GM18907 (cell line): ENCODE measurements around the gene SDC1.

Source experiments
- ATAC-seq: cut with Tn5 transposase; IDR thresholded peaks from one replicate; pipeline ENCODE4 v1.9.1; 2021; ENCODE audit warnings: mild to moderate bottlenecking, moderate library complexity; ENCODE audit not compliant: unreplicated experiment

The SDC1 gene

GRCh38 chr2:20186855-20187187 lies 38.1 kb downstream of the SDC1 start:
- no peak for ATAC-seq

GRCh38 chr2:20186078-20186854 lies 38.7 kb downstream of the SDC1 start:
- no peak for ATAC-seq

DNA sequence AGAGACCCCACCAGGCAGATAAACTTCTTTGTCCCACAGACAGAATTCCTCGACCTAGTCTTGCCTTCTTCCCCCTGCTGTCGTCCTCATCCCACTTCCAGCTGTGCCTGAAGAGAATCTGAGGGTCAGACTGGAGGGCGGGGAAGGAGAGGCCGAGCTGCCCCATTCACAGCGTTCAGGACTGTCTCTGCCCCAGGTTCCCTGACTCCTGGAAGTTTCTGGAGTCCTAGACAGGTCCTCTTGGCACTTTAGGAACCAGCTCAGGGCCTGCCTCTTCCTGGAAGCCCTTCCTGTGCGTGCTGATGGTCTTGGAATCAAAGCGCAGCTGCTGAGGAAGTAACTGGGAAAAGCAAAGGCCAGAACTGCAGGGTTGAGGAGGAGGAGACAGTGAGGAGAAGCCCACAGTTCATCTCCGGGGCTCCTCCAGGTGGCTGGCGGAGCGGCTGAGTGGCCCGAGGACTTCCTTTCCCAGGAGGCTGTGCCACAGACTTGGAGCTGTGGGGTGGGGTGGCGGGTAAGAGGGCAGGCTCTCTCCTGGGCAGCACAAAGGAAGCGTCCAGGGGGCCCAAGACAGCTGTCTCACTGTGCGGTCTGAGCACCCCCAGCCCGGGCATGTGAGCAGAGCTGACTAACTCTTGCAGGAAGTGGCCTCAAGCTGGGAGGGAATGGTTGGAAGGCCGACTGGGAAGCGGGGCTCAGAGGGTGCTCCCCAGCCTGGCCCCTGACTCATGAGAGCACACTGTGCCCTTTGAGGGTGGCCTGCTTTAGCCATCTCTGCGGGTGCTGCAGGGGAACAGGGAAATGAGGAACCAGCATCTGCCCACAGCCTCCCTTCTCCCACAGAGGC lies 39.5 kb downstream of the SDC1 start:
- no peak for ATAC-seq

DNA sequence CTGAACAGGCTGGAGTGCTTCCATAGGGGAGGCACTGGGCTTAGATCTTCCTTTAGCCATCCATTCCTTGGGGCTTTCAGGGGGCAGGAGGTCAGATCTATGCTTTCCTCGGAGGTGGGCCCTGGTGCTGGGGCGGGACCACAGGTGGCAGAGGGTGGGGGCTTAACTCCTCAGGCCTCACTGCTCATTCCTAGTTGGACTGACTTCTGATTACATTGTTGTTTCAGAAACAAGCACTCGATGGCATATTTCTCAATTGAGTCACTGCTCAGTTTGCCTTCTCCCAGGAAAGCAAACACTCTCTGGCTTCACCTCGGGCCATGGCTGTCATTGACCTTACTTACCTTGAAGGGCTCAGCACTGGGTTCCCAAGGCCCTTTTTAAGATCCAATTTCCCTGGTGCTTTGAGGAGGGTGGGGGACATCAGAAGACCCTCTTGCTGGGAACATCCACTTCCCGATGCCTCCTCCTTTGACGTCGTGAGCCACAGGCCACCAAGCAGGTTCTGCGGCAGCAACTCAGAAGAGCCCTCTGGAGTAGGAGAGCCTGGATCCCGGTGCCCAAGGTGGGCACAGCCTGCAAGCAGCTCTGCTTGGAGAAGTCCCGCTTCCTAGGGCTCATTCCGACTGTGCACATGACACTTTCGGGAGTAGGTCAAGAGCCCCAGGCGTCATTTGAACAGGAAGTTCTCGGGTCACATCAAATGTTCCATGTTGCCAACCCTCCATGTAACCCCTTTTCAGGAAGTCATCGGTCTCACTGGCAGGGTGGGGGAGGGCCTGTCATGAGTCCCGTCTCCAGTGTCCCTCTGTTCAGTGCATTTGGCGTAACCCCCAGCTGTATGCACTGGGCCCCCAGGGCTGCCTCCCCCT lies 40.6 kb downstream of the SDC1 start:
- no peak for ATAC-seq

DNA sequence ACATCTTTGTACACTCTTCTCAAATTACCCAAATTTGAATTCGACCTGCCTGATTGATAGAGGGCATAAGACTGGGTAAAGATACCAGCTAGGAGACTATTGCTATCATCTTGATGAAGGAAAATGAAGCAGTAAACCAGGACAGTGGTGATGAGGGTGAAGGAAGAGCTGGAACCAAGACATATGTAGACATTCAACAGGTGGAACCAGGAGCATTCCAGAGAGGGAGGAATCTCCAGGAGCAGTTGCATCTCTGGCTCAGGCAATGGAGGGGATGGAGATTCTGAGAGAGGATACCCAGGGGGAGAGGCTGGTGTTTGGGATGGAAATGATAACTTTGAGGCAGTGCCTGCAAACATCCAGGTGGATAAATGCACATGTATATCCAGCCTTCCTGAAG lies 41.6 kb downstream of the SDC1 start:
- ATAC-seq = no peak

GRCh38 chr2:20182241-20182931 lies 42.5 kb downstream of the SDC1 start:
- ATAC-seq = no peak

DNA sequence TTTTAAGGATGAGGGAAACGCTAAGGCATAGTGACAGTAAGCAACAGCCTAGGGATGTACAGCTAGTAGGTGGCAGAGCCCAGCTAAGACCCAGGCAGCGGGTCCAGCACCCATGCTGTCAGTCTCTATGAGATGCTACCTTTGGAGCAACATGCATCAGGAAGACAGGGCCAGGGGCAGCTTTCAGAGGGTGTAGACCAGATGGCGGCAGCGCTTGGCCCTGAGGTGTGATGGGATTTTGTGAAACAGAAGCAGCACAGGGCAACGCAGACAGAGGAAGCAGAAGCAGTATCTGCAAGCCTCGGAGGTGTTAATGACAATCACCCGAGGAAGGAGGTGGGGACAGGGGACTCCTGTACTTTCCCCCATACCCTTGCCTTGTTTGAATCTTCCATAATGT lies 43.2 kb downstream of the SDC1 start:
- ATAC-seq = no peak

- no peak for ATAC-seq
Observed at GRCh38 chr2:20180676-20181648, 44.0 kb downstream of the SDC1 start.

DNA sequence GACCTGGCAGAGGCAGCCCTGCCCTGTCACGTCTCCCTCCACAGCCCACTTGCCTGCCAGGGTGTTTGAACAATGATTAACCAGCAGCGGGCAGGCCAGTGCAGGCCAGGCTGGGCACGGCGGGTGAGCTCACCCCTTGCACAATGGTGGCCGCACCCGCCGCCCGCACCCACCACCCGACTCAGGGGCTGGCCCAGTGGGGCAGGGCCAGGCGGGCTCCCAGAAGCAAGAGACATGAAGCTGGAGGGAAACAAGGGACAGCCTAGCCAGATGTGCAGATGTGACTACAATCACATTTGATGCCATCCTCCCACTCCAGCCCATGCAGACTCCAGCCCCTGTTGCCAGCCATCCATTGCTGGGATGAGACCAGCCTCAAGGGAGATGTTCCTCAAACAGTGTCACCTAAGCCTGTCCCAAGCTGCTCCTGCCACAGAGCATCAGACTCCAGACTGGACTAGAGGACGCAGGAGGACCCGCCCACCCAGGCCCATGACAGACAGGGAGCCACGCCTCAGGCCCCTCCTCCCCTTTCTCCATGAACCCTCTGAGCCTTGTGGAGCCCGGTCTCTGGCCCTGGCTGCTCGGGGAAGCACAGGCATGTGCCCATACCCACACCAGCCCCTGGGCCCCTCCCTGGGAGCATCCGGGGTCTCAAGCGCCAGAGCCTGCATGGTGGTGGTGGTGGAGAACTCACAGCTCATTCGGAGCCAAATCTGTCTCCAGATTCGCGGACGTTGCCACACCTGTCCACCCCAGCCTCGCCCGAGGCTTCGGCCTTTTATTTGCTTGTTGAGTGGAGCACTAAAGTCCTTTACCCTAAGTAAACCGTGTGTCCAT lies 45.0 kb downstream of the SDC1 start:
- ATAC-seq = no peak

- no peak for ATAC-seq
Observed at GRCh38 chr2:20179466-20179754, 45.5 kb downstream of the SDC1 start.

GRCh38 chr2:20178666-20179465 lies 46.1 kb downstream of the SDC1 start:
- ATAC-seq = no peak

DNA sequence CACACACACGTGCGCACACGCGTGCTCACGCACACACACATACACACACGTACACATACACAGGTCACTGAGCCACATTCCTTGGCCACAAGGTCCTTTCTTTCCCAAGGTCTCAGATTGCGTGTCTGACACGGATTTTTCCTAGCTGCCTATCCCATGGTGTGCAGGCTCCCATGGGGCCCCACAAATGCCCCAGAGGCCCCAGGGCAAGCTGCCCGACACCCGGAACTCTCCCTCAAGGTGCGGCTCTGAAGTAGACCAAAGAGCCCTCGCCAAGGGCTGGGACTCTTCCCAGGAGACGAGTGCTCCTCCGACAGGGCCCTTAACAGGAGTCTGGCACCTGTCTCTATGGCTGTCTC lies 46.7 kb downstream of the SDC1 start:
- ATAC-seq = no peak

- no peak for ATAC-seq
Observed at GRCh38 chr2:20177556-20178248, 47.2 kb downstream of the SDC1 start.

DNA sequence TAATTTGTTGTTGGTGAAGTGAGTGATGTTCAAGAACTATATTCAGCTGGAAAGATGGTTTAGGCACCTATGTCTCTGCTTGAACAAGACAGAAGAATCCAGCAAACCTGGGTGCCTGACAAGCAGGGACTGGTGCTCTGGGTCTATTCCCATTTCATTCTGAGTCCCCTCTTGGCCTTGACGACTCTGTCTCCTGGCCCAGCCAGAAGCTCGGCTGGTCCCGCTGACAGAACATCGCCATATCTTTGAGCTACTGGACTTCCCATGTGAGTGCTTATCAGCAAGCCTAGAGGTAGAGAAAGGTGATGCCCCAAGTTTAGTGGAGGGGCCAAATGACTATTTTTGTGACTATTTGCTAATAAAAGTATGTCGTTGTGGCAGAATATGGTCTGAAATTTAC lies 48.2 kb downstream of the SDC1 start:
- no peak for ATAC-seq

- no peak for ATAC-seq
Observed at GRCh38 chr2:20175931-20176330, 49.0 kb downstream of the SDC1 start.

GRCh38 chr2:20175267-20175666 lies 49.7 kb downstream of the SDC1 start:
- no peak for ATAC-seq

DNA sequence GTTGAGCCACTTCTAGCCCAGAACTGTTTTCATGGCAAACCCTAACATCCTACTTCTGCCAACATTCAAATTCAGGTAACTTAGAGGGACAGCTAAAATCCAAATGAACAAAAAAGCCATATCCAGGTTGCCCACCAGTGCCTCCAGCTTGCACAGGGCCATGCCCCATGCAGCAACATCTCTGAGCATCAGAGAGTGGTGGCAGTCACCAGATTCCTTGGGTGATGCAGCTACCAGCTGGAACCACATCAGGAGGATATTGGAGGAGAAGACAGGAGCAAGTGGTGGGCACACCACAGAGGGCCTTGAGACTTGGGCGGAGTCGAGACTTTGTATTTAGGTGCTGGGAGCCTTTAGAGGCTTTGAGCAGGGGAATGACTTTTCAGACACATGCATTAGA lies 50.5 kb downstream of the SDC1 start:
- no peak for ATAC-seq
